ENCODE results near the gene MOB2.

Gene MOB2, protein sequence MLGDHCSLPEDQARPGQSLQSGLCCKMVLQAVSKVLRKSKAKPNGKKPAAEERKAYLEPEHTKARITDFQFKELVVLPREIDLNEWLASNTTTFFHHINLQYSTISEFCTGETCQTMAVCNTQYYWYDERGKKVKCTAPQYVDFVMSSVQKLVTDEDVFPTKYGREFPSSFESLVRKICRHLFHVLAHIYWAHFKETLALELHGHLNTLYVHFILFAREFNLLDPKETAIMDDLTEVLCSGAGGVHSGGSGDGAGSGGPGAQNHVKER

DNA sequence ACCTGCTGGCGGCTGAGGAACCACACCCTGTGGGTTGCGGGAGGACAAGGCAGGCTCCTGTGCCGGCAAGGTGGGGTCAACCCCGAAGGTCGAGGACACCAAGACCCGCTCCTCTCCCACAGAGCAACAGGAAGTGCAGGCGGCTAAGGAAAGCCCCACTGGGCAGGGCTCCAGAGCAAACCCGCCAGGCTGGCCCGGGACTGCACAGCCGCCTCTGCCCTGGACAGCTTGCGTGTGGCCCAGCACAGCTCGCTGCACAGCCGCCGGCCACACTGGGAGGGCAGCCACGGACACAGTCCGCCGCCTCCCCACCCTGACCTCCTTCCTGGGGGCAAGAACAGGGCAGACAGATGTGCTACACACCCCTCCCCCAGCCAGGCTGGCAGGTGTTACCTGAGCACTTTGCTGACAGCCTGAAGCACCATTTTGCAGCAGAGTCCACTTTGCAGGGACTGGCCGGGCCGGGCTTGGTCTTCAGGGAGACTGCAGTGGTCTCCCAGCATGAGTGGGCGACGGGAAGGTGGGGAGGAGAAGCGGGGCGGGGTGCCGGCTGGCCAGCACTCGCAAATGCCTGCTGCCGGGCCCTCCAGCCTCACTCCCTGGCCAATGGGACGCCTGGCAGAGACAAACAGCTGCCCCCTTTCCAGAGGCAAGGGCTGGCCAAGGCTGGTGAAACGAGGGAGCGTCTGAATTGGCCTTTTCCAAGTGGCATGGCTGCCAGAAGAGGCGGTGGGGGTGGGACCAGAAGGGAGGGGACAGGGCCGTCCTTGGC is at the start of gene MOB2:
Gene MOB2, minus strand, starts transcription at position 726 of the 772 bp plus-strand sequence. Its CDS starts 223 bp downstream, at position 503.
- no peaks in the 10 kb centered on the region for H3K36me3 Mint-ChIP-seq (ENCODE audit: low read depth)
- no peak within 1 kb of the TSS for H3K27ac Mint-ChIP-seq
- H3K9me3 Mint-ChIP-seq: no peaks in the 10 kb centered on the region
- TF ChIP-seq, protein P1, sequence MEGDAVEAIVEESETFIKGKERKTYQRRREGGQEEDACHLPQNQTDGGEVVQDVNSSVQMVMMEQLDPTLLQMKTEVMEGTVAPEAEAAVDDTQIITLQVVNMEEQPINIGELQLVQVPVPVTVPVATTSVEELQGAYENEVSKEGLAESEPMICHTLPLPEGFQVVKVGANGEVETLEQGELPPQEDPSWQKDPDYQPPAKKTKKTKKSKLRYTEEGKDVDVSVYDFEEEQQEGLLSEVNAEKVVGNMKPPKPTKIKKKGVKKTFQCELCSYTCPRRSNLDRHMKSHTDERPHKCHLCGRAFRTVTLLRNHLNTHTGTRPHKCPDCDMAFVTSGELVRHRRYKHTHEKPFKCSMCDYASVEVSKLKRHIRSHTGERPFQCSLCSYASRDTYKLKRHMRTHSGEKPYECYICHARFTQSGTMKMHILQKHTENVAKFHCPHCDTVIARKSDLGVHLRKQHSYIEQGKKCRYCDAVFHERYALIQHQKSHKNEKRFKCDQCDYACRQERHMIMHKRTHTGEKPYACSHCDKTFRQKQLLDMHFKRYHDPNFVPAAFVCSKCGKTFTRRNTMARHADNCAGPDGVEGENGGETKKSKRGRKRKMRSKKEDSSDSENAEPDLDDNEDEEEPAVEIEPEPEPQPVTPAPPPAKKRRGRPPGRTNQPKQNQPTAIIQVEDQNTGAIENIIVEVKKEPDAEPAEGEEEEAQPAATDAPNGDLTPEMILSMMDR (IDR thresholded peaks at IDR 0.05; ENCODE audit: unreplicated experiment in 3 of 3): no peak
- no peak within 1 kb of the TSS for H3K4me3 Mint-ChIP-seq
- H3K27me3 Mint-ChIP-seq (ENCODE audit: low read depth): no peaks in the 10 kb centered on the region
- H3K4me1 Mint-ChIP-seq: peaks cover 5% of the 10 kb centered on the region

DNA sequence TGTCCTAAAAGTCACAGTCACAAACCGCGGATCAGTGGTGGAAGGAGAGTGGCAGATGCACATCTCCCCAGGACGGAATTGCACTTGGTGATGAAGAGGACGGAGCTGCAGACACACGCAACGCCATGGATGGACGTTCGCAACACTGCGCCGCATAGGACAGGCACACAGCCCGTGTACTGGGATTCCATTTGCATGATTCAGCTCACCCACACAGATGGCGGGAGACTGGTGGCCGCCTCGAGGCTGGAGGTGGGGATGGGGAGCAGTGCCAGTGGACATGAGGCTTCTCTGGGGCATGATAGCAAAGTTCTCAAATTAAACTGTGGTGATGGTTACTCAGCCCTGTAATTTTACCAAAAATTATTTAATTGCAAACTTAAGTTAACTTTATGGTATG is 48.1 kb upstream of the MOB2 start:
- Mint-ChIP-seq H3K4me1 (peaks cover 16% of the 10 kb centered on the region), H3K9me3 (no peaks in the 10 kb centered on the region)

DNA sequence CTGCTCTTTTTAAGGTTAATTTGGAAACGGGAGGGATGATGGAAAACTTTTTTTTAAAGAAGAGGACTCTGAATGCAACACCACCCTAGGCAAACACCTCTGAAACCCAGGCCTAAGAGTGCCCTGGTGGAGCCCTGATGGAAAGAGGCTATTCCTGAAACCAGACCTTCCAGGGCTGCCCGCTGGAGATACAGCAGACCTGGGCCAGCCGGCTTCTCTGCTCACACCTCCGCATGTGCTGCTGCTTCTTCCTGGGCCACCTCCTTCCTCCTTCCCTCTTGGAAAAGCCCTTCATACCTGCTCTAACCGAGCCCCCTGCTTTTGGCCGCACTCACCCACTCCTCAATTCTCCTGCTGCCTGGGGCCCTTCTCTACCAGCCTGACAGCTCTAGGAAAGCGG is 47.6 kb upstream of the MOB2 start:
- H3K4me3 Mint-ChIP-seq: no peak overlapping the region
- H3K36me3 Mint-ChIP-seq (ENCODE audit: low read depth): no peaks in the 10 kb centered on the region
- no peak overlapping the region for H3K27ac Mint-ChIP-seq
- TF ChIP-seq, protein P1 (IDR thresholded peaks at IDR 0.05; ENCODE audit: unreplicated experiment in 3 of 3): no peak
- H3K9me3 Mint-ChIP-seq: no peaks in the 10 kb centered on the region
- peaks cover 16% of the 10 kb centered on the region for H3K4me1 Mint-ChIP-seq
- H3K27me3 Mint-ChIP-seq (ENCODE audit: low read depth): peaks cover 17% of the 10 kb centered on the region

More for the DNA sequence above, 48.1 kb upstream of the MOB2 start:
- H3K27ac Mint-ChIP-seq: no peak overlapping the region
- H3K27me3 Mint-ChIP-seq (ENCODE audit: low read depth): peaks cover 22% of the 10 kb centered on the region
- no peaks in the 10 kb centered on the region for H3K36me3 Mint-ChIP-seq (ENCODE audit: low read depth)
- peak overlapping the region in 1 of 3 experiments; percentile 48 for H3K4me3 Mint-ChIP-seq
- TF ChIP-seq, protein P1 (IDR thresholded peaks at IDR 0.05; ENCODE audit: unreplicated experiment in 3 of 3): no peak

DNA sequence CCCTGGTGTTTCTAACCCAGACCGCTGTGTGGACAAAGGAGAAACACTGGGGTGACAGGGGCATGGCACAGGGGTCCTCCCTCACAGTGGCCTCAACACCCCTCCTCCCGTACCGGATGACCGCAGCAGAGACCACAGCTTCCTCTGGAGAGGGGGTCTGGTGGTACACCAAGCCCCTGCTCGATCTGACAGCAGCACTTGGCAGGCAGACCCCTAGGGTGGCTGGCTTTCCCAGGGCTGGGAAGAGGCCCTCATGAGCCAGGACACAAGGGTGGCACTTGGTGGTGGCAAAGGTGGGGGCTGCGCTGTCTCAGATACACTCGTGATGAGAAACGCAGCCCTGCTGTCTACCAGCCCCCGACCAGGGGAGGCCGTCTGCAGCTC is 46.8 kb upstream of the MOB2 start:
- no peak overlapping the region for H3K4me3 Mint-ChIP-seq
- no peaks in the 10 kb centered on the region for H3K36me3 Mint-ChIP-seq (ENCODE audit: low read depth)
- H3K9me3 Mint-ChIP-seq: no peaks in the 10 kb centered on the region
- TF ChIP-seq, protein P1 (IDR thresholded peaks at IDR 0.05; ENCODE audit: unreplicated experiment in 3 of 3): no peak
- peaks cover 8% of the 10 kb centered on the region for H3K27me3 Mint-ChIP-seq (ENCODE audit: low read depth)
- H3K27ac Mint-ChIP-seq: no peak overlapping the region
- H3K4me1 Mint-ChIP-seq: peaks cover 16% of the 10 kb centered on the region

DNA sequence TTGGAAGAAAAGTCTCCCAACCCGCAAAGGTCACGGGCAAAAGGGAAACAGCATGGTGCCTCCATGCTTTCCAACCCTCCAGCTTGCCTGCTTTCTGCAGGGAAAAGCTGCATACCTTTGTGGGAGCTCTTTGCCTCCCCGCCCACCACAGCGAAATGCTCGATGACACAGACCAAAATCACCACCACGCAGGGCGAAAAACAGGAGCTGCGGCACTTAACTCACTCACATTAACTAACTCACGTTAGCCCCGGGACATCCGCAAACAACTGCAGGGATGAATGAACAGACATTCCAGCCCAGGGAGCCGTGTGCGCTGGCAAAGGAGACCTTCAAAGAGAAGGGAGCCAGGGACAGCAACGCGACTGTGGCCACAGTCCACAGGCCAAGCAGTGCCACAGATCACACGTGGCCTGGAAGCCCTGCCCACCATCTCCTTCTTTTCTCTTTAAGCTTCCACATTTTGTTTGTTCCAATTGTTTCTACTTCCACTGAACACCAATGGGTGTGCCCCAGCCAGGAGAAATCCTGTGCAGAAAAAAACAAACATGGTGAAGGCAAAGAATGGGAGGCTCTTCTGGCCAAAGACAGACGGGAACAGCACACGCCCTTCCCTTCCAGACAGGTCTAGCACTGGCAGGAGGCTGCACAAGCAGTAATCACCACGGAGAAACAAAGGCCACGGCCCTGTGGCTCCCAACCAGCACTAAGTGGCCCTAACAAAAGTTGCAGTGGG is 46.2 kb upstream of the MOB2 start:
- Mint-ChIP-seq H3K4me1 (peaks cover 16% of the 10 kb centered on the region), H3K9me3 (no peaks in the 10 kb centered on the region), H3K27me3 (ENCODE audit: low read depth) (peaks cover 3% of the 10 kb centered on the region), H3K36me3 (ENCODE audit: low read depth) (no peaks in the 10 kb centered on the region), H3K27ac (no peak overlapping the region), H3K4me3 (peak overlapping the region in 1 of 3 experiments; percentile 12)
- TF ChIP-seq, protein P1 (IDR thresholded peaks at IDR 0.05; ENCODE audit: unreplicated experiment in 3 of 3): no peak
